HUES48 (cell line): ENCODE data around the gene APBB2.

Source experiments
- H3K27ac ChIP-seq: one replicate; pipeline ENCODE4 v1.7.0; 2013; ENCODE audit warnings: low read depth, low read length, inconsistent platforms
- H3K27me3 ChIP-seq: 2 replicates; pipeline ENCODE4 v1.6.1; 2013; ENCODE audit warnings: mild to moderate bottlenecking, low read length; ENCODE audit not compliant: control insufficient read depth, insufficient read depth
- H3K36me3 ChIP-seq: 2 replicates; pipeline ENCODE4 v1.6.1; 2013; ENCODE audit warnings: low read length; ENCODE audit not compliant: control insufficient read depth, insufficient read depth
- H3K4me1 ChIP-seq: 2 replicates; pipeline ENCODE4 v1.6.1; 2013; ENCODE audit warnings: mild to moderate bottlenecking, low read length; ENCODE audit not compliant: control insufficient read depth, insufficient read depth
- H3K4me3 ChIP-seq: 2 replicates; pipeline ENCODE4 v1.5.1; 2013; ENCODE audit warnings: mild to moderate bottlenecking, low read depth, low read length
- H3K9ac ChIP-seq: 2 replicates; pipeline ENCODE4 v1.6.1; 2013; ENCODE audit warnings: mild to moderate bottlenecking, low read depth, low read length, moderate library complexity
- H3K9me3 ChIP-seq: 2 replicates; pipeline ENCODE4 v1.6.1; 2013; ENCODE audit warnings: low read length; ENCODE audit not compliant: control insufficient read depth, insufficient read depth

The APBB2 gene

DNA sequence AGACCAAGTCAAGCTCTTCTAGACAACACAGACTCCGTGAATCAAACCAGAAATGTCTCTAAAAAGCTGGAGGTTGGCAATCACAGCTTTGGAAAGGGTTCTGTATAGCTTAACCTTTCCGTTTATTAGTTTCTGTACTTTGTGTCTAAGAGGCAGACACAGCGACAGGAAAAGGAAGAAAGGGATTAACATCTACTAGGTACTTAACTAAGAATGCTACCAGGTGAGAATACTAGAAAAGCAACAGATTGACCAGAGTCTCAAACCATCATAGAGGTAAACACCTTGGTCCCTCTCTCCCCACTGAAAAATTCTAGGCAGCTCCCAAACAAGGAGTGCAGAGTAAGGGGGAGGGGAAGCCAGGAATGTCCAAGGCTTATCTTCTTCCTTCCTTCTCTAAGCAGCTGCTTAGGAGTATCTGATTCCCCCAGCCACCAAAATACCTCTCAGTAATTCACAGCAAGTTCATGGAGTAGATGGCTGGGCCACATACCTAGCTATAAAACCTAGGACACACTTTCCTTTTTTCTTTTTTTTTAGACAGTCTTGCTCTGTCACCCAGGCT, 80.8 kb downstream of the APBB2 start:
- Histone ChIP-seq H3K27ac (peak overlapping the region; percentile 74), H3K36me3 (no peaks in the 10 kb centered on the region), H3K4me1 (peaks cover 44% of the 10 kb centered on the region), H3K4me3 (peak overlapping the region; percentile 35; the same call in 1 of the 2 replicates), H3K9me3 (no peaks in the 10 kb centered on the region), H3K27me3 (no peaks in the 10 kb centered on the region), H3K9ac (no peak overlapping the region)

DNA sequence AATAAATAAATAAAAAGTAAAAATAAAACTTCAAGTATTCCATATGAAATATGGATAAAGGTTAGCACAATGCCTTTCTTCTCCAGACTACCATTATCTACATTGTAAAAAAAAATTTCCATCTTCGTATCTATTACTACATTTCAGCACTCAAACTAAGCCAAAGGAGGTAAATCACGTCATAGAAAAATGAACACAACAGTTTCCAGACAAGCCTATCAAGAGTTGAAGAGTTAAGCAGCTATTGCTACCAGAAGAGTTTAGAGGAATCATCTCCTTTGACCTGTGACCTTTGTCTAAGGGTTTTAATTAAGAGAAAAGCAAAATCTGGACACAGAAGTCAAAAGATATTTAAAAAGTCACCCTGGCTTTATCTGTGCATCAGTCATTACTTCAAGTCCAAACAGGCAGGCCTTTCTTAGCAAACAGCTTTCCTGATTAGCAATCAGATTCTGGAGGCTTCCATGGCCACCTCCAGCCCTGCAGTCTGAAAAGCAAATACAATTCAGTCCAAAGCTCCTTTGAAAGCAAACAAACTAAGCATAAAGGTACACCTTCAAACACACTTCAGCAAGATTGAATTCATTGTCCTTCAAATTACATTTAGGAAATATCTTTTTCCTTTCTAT, 82.2 kb downstream of the APBB2 start:
- H3K4me3 ChIP-seq: no peak overlapping the region
- peaks cover 44% of the 10 kb centered on the region for H3K4me1 ChIP-seq

DNA sequence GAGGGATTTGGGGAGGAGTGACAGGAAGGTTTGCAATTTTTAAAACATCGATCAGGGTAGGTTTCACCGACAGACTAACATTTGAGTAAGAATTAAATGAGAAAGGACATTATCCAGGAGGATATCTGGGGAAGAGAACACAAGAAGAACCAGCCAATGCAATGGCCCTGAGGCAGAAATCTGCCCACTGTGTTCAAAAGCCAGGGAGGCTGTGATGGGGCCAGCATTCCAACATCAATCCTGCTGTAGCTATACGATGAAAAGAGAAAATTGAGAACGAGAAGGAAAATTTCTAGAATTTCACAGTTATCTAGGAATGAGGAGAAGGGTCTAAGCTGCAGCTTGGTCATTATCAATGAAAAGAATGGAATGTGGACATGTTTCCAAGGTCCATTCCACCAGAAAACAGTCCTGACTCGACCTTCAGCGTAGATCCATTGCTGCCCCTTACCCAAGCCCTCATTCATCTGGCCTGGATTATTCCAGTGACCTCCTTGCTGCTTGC, 84.4 kb downstream of the APBB2 start:
- Histone ChIP-seq H3K27ac (no peak overlapping the region), H3K36me3 (no peaks in the 10 kb centered on the region), H3K4me3 (no peak overlapping the region), H3K4me1 (peaks cover 41% of the 10 kb centered on the region), H3K9ac (no peak overlapping the region), H3K27me3 (no peaks in the 10 kb centered on the region), H3K9me3 (no peaks in the 10 kb centered on the region)

More for the DNA sequence above, 82.2 kb downstream of the APBB2 start:
- Histone ChIP-seq H3K9ac (no peak overlapping the region), H3K27me3 (no peaks in the 10 kb centered on the region), H3K36me3 (no peaks in the 10 kb centered on the region), H3K27ac (no peak overlapping the region), H3K9me3 (no peaks in the 10 kb centered on the region)

DNA sequence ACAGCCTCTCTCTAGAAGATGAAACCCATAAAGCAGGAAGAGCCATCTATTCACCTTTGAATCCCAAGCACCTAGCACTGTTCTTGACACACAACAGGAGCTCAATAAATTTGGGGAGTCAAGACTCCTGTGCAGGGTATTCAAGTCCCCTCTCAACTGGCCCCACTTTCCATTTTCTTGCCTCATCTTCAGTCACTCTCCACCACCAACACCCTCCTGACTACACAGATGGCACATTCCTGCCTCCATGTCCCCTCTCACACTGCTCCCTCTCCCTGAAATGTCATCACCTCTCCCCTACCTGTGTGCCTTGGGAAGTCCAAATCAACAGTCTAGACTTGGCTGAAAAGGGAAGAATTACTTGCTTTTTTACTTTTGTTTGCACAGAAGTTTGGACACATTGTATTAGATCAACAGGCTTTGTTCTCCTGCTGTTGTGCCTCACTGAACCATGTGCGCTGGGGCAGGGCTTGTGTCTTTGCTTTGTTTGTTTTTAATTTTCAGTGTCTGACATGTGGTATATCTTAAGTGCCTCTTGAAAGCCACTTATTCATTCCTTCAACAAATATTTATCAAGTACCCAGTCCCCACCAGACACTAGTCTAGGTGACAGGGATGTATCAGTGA, 85.1 kb downstream of the APBB2 start:
- H3K9ac ChIP-seq: no peak overlapping the region
- peaks cover 41% of the 10 kb centered on the region for H3K4me1 ChIP-seq
- H3K36me3 ChIP-seq: no peaks in the 10 kb centered on the region
- no peak overlapping the region for H3K27ac ChIP-seq
- no peaks in the 10 kb centered on the region for H3K27me3 ChIP-seq
- no peaks in the 10 kb centered on the region for H3K9me3 ChIP-seq
- H3K4me3 ChIP-seq: no peak overlapping the region

DNA sequence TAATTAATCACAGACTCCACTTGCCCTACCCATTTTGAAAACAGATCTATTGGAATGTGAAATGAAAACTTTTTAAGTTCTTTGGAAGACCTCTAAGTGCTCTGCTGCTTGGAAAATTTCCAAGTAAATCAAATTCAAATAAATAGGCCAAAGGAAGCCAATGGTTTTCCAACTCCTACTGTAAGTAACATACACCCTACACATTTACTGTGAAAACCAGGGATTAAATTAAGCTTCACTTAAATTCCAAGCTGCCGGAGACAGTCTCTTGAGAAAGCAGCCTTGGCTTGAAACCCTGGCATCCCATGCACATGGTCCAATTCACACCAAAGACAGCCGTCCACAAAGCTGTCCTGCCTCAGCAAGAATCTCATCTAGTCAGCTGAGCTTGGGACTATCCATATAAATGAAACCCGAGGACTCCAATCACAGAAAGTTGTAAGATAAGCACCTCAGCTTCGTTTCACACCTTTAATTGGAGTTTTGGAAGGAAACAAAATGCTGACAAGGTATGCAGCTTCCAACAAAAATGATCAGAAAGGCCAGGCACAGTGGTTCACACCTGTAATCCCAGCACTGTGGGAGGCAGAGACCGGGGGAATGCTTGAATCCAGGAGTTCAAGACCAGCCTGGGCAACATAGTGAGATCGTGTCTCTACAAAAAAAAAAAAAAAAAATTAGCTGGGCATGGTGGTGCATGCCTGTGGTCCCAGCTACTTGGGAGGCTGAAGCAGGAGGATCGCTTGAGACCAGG, 88.6 kb downstream of the APBB2 start:
- H3K27me3 ChIP-seq: no peaks in the 10 kb centered on the region
- peaks cover 25% of the 10 kb centered on the region for H3K4me1 ChIP-seq
- H3K9ac ChIP-seq: no peak overlapping the region
- no peaks in the 10 kb centered on the region for H3K36me3 ChIP-seq
- no peak overlapping the region for H3K4me3 ChIP-seq
- peak overlapping the region; percentile 1 for H3K27ac ChIP-seq
- H3K9me3 ChIP-seq: no peaks in the 10 kb centered on the region

DNA sequence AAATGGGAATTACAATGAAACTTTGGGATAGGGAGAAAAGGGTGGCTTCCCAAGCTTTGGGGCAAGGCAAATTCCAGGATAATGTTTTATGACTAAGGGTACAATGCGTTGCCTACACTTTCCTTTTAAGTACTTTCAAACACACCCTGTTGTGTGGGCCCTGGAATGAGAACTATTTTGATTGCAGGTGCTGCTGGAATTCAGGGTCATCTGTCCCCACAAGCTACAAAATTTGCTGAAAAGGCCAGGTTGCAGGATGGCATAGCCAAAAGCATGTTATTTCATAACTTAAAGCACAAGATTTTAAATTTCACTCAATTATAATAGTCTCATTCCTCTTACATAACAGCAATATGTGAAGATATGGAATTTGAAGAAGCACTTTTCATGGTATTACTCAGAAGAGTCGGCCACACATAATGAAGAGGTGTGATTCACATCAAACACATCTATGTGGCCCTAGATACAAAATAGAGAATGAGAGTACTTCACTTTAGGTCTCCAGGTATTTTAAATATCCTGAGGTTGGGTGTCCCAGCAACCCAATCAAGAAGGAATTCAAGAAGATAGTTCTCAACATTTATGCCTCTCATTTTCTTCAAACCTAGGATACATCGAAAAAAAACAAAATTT, 89.3 kb downstream of the APBB2 start:
- Histone ChIP-seq H3K9ac (no peak overlapping the region), H3K4me3 (no peak overlapping the region), H3K9me3 (no peaks in the 10 kb centered on the region), H3K36me3 (no peaks in the 10 kb centered on the region), H3K4me1 (peaks cover 28% of the 10 kb centered on the region), H3K27me3 (no peaks in the 10 kb centered on the region), H3K27ac (no peak overlapping the region)

DNA sequence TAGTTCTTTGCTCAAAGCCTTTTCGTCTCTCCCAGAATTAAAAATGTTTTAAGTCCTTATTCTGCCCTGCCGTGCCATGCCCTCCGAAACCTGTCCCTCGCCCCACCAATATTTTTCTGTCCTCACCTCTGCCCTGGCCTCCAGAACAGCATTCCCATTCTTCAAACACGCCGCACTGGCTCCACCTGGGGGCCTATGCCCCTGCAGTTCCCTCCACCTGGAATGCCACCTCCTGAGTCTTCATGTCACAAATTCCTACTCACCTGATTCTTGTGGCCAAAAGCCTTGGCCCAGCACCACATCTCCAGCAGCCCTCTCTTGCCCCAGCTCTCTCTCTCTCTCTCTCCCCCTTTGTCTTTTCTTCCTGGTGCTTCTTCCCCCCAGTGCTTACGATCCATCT, 91.6 kb downstream of the APBB2 start:
- H3K9me3 ChIP-seq: no peaks in the 10 kb centered on the region
- no peak overlapping the region for H3K27ac ChIP-seq
- no peaks in the 10 kb centered on the region for H3K27me3 ChIP-seq
- H3K36me3 ChIP-seq: no peaks in the 10 kb centered on the region
- no peak overlapping the region for H3K4me3 ChIP-seq
- no peak overlapping the region for H3K9ac ChIP-seq
- H3K4me1 ChIP-seq: peaks cover 36% of the 10 kb centered on the region

DNA sequence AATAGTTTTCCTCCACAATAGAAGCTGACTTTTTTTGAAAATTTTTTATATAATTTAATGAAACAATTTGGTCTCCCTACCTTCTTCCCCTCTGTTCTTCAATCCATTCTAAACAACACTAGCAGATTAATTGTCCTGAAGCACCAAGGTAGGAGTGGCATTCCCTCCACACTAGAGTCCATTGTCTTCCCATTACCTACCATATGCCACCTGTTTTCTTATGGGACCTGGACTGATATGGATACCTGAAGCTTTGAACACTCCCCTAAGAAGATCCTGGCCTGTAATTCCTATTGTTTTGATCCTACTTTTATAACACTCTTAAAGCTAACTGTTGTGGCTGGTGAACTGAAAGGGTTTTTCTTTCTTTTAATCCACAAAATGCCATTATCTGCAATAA, 92.0 kb downstream of the APBB2 start:
- Histone ChIP-seq H3K9ac (no peak overlapping the region), H3K27ac (no peak overlapping the region)

DNA sequence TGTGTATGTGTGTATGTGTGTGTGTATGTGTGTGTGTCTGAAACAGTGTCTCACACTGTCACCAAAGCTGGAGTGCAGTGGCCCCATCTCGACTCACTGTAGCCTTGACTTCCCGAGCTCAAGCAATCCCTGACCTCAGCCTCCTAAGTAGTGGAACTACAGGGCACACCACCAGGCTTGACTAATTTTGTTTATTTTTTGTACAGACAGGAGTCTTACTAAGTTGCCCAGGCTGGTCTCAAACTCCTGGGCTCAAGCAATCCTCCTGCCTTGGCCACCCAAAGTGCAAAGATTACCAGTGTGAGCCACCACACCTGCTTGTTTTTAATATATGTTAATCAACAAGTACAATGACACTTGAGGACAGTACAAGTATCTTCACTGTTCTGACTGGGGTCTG, 92.4 kb downstream of the APBB2 start:
- H3K9me3 ChIP-seq: no peaks in the 10 kb centered on the region
- H3K36me3 ChIP-seq: no peaks in the 10 kb centered on the region
- H3K27ac ChIP-seq: no peak overlapping the region
- no peak overlapping the region for H3K9ac ChIP-seq
- no peak overlapping the region for H3K4me3 ChIP-seq
- no peaks in the 10 kb centered on the region for H3K27me3 ChIP-seq
- H3K4me1 ChIP-seq: peaks cover 36% of the 10 kb centered on the region

More for the DNA sequence above, 92.0 kb downstream of the APBB2 start:
- Histone ChIP-seq H3K4me3 (no peak overlapping the region), H3K9me3 (no peaks in the 10 kb centered on the region), H3K4me1 (peaks cover 36% of the 10 kb centered on the region), H3K36me3 (no peaks in the 10 kb centered on the region), H3K27me3 (no peaks in the 10 kb centered on the region)

DNA sequence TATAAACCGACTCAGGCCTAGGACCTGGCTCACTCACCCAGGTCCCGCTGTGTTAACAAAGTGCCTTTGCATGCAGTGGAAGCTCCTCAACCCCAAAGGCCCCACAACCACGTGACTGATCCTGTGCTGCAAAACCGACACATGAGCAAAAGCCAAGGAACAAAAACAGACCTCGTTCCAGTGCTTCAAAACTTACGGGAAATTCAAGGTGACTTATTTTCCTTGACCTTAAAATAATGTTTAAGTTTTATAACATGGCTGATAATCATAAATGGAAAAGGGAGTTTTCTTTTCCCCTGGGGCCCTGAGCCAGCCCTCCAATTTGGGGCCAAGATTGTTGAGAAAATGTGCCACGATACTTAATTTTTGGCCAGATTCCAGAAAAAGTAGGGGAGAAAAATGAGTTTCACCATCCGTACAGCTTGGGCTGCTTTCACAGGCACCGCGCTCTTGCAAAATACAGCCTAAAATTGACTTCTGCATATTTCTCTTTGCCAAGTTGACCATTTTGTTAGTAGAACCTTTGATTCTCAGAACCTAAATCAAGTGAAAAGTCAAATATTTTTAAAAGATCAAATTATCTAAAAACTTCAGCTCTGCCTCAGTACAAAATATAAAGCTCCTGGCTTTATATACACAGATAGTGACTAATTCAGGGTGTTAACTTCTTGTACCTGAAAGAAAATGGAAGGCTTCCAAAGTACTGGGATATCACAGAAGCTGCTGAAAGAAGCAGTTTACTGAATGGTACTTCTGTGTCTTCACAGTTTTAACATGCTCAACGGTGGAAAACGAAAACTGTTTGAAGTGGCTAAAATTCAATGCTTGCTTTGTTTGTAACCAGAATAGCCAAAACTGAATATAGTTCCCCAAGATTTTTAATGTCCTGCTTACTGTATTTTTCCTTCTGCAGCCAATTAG, 93.8 kb downstream of the APBB2 start:
- Histone ChIP-seq H3K9ac (no peak overlapping the region), H3K4me1 (peaks cover 29% of the 10 kb centered on the region), H3K27me3 (no peaks in the 10 kb centered on the region), H3K27ac (no peak overlapping the region), H3K9me3 (no peaks in the 10 kb centered on the region), H3K4me3 (no peak overlapping the region), H3K36me3 (no peaks in the 10 kb centered on the region)
